HEK293 (cell line): ENCODE data around the gene KRT16.

Source experiments
- CTCF ChIA-PET: fragments of 350-600 bp; formaldehyde crosslinking; extraction: SDS; loops from one replicate; lab custom pipeline; 2021; ENCODE audit warnings: antibody characterized with exemption; lab: Yijun Ruan, JAX
- POLR2A ChIA-PET: fragments of 300-600 bp; formaldehyde crosslinking; extraction: SDS; loops from one replicate; lab custom pipeline; 2020; ENCODE audit warnings: antibody characterized with exemption, inconsistent platforms; lab: Yijun Ruan, JAX
- H3K27ac ChIP-seq: fragments of 200-500 bp; sonication (Bioruptor generic); 2 replicates; pipeline ENCODE4 v1.5.1; 2014; ENCODE audit warnings: low read depth, low read length, control low read depth, inconsistent platforms; ENCODE audit errors: extremely low read depth
- H3K36me3 ChIP-seq, 2 experiments: fragments of 200-500 bp in 1 of 2; sonication (Bioruptor generic) in 1 of 2; 1 replicate in 1 of 2; 2 replicates in 1 of 2; pipeline ENCODE4 v1.5.1; 2014 to 2017; ENCODE audit warnings: inconsistent platforms in 2 of 2, low read length in 2 of 2; ENCODE audit not compliant: control insufficient read depth in 2 of 2, insufficient read depth in 1 of 2
- H3K4me1 ChIP-seq: fragments of 200-500 bp; sonication (Bioruptor generic); 2 replicates; pipeline ENCODE4 v1.5.1; 2014; ENCODE audit warnings: mild to moderate bottlenecking, low read length, inconsistent platforms; ENCODE audit not compliant: control insufficient read depth, insufficient read depth
- H3K4me3 ChIP-seq: 2 replicates; pipeline ENCODE4 v1.5.1; 2011; ENCODE audit warnings: low read depth, mild to moderate bottlenecking, control low read depth, low read length, moderate library complexity
- H3K9me3 ChIP-seq: fragments of 200-500 bp; sonication (Bioruptor generic); 2 replicates; pipeline ENCODE4 v1.5.1; 2014; ENCODE audit warnings: low read depth, low read length, inconsistent platforms; ENCODE audit not compliant: control insufficient read depth, insufficient read depth
- GFI1B ChIP-seq: fragments of 450-650 bp; formaldehyde crosslinking; IDR thresholded peaks from 2 replicates; pipeline ENCODE4 v1.5.1; 2016; ENCODE audit warnings: missing biosample characterization, missing genetic modification characterization
- KLF16 ChIP-seq: fragments of 450-650 bp; formaldehyde crosslinking; IDR thresholded peaks from 2 replicates; pipeline ENCODE4 v1.5.1; 2017; ENCODE audit warnings: missing biosample characterization, missing genetic modification characterization
- MYNN ChIP-seq: fragments of 450-650 bp; formaldehyde crosslinking; IDR thresholded peaks from 2 replicates; pipeline ENCODE4 v1.5.1; 2016; ENCODE audit warnings: missing biosample characterization, missing genetic modification characterization, borderline replicate concordance
- SALL2 ChIP-seq: fragments of 450-650 bp; formaldehyde crosslinking; IDR thresholded peaks from 2 replicates; pipeline ENCODE4 v1.5.0; 2017; ENCODE audit warnings: missing biosample characterization, mild to moderate bottlenecking, missing genetic modification characterization, borderline replicate concordance
- SP7 ChIP-seq: fragments of 450-650 bp; formaldehyde crosslinking; IDR thresholded peaks from 2 replicates; pipeline ENCODE4 v1.5.1; 2016; ENCODE audit warnings: missing biosample characterization, missing genetic modification characterization
- ZBTB7A ChIP-seq: fragments of 450-650 bp; formaldehyde crosslinking; IDR thresholded peaks from 2 replicates; pipeline ENCODE4 v1.5.1; 2016; ENCODE audit warnings: low read depth, missing biosample characterization, missing genetic modification characterization
- ZIC2 ChIP-seq: fragments of 450-650 bp; formaldehyde crosslinking; IDR thresholded peaks from 2 replicates; pipeline ENCODE4 v1.5.1; 2016; ENCODE audit warnings: missing biosample characterization, missing genetic modification characterization
- ZNF132 ChIP-seq: fragments of 450-650 bp; formaldehyde crosslinking; IDR thresholded peaks from 2 replicates; pipeline ENCODE4 v1.5.1; 2017; ENCODE audit warnings: missing biosample characterization, missing genetic modification characterization, borderline replicate concordance
- ZNF155 ChIP-seq: fragments of 450-650 bp; formaldehyde crosslinking; IDR thresholded peaks from 2 replicates; pipeline ENCODE4 v1.5.1; 2016; ENCODE audit warnings: missing biosample characterization, missing genetic modification characterization
- ZNF184 ChIP-seq: fragments of 450-650 bp; IDR thresholded peaks from 2 replicates; pipeline ENCODE4 v1.5.1; 2018; ENCODE audit warnings: missing biosample characterization, mild to moderate bottlenecking, missing genetic modification characterization
- ZNF202 ChIP-seq: fragments of 450-650 bp; formaldehyde crosslinking; IDR thresholded peaks from 2 replicates; pipeline ENCODE4 v1.5.1; 2016; ENCODE audit warnings: missing biosample characterization, missing genetic modification characterization, borderline replicate concordance
- ZNF416 ChIP-seq: fragments of 450-650 bp; formaldehyde crosslinking; IDR thresholded peaks from 2 replicates; pipeline ENCODE4 v1.5.1; 2016; ENCODE audit warnings: missing biosample characterization, missing genetic modification characterization
- ZNF510 ChIP-seq: fragments of 450-650 bp; formaldehyde crosslinking; IDR thresholded peaks from 2 replicates; pipeline ENCODE4 v1.5.1; 2018; ENCODE audit warnings: mild to moderate bottlenecking, missing genetic modification characterization, missing biosample characterization; ENCODE audit not compliant: insufficient replicate concordance
- ZNF626 ChIP-seq: fragments of 450-650 bp; sonication (Bioruptor Pico); formaldehyde crosslinking; IDR thresholded peaks from 2 replicates; pipeline ENCODE4 v1.5.1; 2018; ENCODE audit warnings: missing biosample characterization, missing genetic modification characterization, inconsistent platforms
- TF ChIP-seq, protein P1 (sequence below): fragments of 450-650 bp; formaldehyde crosslinking; IDR thresholded peaks from 2 replicates; pipeline ENCODE4 v1.5.1; 2016; ENCODE audit warnings: missing biosample characterization, missing genetic modification characterization, borderline replicate concordance
- TF ChIP-seq, protein P2 (sequence below): fragments of 450-650 bp; formaldehyde crosslinking; IDR thresholded peaks from 2 replicates; pipeline ENCODE4 v1.5.1; 2016; ENCODE audit warnings: missing biosample characterization, missing genetic modification characterization
- TF ChIP-seq, protein P3 (sequence below): fragments of 450-650 bp; formaldehyde crosslinking; IDR thresholded peaks from 2 replicates; pipeline ENCODE4 v1.5.1; 2017; ENCODE audit warnings: missing biosample characterization, missing genetic modification characterization
- TF ChIP-seq, protein P4 (sequence below): fragments of 450-650 bp; formaldehyde crosslinking; optimal IDR thresholded peaks from 2 replicates; pipeline ENCODE3; 2016; ENCODE audit warnings: missing biosample characterization, mild to moderate bottlenecking, missing genetic modification characterization

The KRT16 gene

DNA sequence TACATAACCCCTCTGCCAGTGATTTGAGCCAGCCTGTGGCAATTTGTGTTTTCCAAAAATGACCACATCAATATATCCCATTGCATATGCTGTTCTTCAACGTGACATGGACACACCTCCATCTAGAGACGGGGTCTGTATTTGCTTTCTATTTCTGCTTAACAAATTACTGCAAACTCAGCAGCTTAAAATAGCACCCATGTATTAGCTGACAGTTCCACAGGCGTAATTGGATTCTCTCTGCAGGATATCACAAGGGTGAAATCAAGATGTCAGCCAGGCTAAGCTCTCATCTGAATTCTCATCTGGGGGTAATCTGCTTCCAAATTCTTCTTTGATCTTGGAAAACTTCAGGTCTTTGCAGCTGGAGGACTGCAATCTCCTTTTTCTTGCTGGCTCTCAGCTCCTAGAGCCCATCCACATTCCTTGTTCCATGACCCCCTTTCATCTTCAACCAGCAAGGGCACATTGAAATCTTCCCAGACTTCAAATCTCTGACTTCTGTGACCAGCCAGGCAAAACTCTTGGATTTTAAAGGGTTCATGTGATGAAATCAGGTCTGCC is 48.9 kb downstream of the KRT16 start:
- POLR2A ChIA-PET = interaction anchor here (0.6 to 1.3 kb wide), 2 partner anchors 73 to 125 kb away, joined by 3 read pairs; partner anchors contain the start of gene EIF1
- Histone ChIP-seq H3K36me3 (no peaks in the 10 kb centered on the region), H3K27ac (no peak overlapping the region), H3K4me1 (no peaks in the 10 kb centered on the region)
- TF ChIP-seq KLF16 (tag by site-specific recombination) (no peak), ZIC2 (tag by site-specific recombination) (no peak), ZNF184 (tag by site-specific recombination) (no peak), ZNF155 (no peak), SP7 (tag by site-specific recombination) (no peak), ZBTB7A (no peak), ZNF202 (tag by site-specific recombination) (no peak), ZNF510 (tag by site-specific recombination) (no peak)
- TF ChIP-seq, protein P1, sequence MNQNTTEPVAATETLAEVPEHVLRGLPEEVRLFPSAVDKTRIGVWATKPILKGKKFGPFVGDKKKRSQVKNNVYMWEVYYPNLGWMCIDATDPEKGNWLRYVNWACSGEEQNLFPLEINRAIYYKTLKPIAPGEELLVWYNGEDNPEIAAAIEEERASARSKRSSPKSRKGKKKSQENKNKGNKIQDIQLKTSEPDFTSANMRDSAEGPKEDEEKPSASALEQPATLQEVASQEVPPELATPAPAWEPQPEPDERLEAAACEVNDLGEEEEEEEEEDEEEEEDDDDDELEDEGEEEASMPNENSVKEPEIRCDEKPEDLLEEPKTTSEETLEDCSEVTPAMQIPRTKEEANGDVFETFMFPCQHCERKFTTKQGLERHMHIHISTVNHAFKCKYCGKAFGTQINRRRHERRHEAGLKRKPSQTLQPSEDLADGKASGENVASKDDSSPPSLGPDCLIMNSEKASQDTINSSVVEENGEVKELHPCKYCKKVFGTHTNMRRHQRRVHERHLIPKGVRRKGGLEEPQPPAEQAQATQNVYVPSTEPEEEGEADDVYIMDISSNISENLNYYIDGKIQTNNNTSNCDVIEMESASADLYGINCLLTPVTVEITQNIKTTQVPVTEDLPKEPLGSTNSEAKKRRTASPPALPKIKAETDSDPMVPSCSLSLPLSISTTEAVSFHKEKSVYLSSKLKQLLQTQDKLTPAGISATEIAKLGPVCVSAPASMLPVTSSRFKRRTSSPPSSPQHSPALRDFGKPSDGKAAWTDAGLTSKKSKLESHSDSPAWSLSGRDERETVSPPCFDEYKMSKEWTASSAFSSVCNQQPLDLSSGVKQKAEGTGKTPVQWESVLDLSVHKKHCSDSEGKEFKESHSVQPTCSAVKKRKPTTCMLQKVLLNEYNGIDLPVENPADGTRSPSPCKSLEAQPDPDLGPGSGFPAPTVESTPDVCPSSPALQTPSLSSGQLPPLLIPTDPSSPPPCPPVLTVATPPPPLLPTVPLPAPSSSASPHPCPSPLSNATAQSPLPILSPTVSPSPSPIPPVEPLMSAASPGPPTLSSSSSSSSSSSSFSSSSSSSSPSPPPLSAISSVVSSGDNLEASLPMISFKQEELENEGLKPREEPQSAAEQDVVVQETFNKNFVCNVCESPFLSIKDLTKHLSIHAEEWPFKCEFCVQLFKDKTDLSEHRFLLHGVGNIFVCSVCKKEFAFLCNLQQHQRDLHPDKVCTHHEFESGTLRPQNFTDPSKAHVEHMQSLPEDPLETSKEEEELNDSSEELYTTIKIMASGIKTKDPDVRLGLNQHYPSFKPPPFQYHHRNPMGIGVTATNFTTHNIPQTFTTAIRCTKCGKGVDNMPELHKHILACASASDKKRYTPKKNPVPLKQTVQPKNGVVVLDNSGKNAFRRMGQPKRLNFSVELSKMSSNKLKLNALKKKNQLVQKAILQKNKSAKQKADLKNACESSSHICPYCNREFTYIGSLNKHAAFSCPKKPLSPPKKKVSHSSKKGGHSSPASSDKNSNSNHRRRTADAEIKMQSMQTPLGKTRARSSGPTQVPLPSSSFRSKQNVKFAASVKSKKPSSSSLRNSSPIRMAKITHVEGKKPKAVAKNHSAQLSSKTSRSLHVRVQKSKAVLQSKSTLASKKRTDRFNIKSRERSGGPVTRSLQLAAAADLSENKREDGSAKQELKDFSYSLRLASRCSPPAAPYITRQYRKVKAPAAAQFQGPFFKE = no peak
- TF ChIP-seq, protein P2, sequence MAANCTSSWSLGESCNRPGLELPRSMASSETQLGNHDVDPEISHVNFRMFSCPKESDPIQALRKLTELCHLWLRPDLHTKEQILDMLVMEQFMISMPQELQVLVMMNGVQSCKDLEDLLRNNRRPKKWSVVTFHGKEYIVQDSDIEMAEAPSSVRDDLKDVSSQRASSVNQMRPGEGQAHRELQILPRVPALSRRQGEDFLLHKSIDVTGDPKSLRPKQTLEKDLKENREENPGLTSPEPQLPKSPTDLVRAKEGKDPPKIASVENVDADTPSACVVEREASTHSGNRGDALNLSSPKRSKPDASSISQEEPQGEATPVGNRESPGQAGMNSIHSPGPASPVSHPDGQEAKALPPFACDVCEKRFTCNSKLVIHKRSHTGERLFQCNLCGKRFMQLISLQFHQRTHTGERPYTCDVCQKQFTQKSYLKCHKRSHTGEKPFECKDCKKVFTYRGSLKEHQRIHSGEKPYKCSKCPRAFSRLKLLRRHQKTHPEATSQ (tag by site-specific recombination) = no peak
- TF ChIP-seq, protein P3, sequence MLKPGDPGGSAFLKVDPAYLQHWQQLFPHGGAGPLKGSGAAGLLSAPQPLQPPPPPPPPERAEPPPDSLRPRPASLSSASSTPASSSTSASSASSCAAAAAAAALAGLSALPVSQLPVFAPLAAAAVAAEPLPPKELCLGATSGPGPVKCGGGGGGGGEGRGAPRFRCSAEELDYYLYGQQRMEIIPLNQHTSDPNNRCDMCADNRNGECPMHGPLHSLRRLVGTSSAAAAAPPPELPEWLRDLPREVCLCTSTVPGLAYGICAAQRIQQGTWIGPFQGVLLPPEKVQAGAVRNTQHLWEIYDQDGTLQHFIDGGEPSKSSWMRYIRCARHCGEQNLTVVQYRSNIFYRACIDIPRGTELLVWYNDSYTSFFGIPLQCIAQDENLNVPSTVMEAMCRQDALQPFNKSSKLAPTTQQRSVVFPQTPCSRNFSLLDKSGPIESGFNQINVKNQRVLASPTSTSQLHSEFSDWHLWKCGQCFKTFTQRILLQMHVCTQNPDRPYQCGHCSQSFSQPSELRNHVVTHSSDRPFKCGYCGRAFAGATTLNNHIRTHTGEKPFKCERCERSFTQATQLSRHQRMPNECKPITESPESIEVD (tag by site-specific recombination) = no peak
- TF ChIP-seq, all 188 proteins: peak for 0
- Histone ChIP-seq H3K9me3 (no peaks in the 10 kb centered on the region), H3K4me3 (no peak overlapping the region)
- CTCF ChIA-PET = interaction anchor here (3.1 to 14.3 kb wide), 3 partner anchors 14 to 100 kb away, joined by 17 to 115 read pairs (median 75); no protein-coding TSS in a partner anchor

DNA sequence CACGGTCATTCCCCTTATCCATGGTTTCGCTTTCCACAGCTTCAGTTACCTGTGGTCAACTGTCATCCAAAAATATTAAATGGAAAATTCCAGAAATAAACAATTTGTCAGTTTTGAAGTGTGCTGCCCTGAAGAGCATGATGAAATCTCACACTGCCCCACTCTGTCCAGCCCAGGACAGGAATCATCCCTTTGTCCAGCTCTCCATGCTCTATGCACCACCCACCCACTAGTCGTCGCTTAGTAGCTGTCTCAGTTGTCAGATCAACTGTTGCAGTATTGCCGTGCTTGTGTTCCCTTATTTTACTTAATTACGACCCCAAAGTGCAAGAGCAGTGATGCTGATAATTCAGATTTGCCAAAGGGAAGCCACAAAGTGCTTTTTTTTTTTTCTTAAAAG is 51.0 kb downstream of the KRT16 start:
- Histone ChIP-seq H3K27ac (no peak overlapping the region), H3K4me1 (no peaks in the 10 kb centered on the region), H3K9me3 (no peaks in the 10 kb centered on the region), H3K36me3 (no peaks in the 10 kb centered on the region), H3K4me3 (no peak overlapping the region)
- TF ChIP-seq GFI1B (tag by site-specific recombination) (no peak), MYNN (no peak), ZNF132 (tag by site-specific recombination) (no peak), ZNF416 (tag by site-specific recombination) (no peak), SALL2 (tag by site-specific recombination) (no peak), ZNF626 (tag by site-specific recombination) (no peak)
- TF ChIP-seq, protein P4, sequence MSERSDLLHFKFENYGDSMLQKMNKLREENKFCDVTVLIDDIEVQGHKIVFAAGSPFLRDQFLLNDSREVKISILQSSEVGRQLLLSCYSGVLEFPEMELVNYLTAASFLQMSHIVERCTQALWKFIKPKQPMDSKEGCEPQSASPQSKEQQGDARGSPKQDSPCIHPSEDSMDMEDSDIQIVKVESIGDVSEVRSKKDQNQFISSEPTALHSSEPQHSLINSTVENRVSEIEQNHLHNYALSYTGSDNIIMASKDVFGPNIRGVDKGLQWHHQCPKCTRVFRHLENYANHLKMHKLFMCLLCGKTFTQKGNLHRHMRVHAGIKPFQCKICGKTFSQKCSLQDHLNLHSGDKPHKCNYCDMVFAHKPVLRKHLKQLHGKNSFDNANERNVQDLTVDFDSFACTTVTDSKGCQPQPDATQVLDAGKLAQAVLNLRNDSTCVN = no peak
- CTCF ChIA-PET = interaction anchor here (1.0 to 4.5 kb wide), 3 partner anchors 11 to 100 kb away, joined by 3 to 25 read pairs (median 11); no protein-coding TSS in a partner anchor
- POLR2A ChIA-PET = no interaction called here
